ENCODE data around the gene PLEKHH1.
A peak's percentile ranks its signal among the peaks of the same experiment; 100 is the strongest.

Gene PLEKHH1

DNA sequence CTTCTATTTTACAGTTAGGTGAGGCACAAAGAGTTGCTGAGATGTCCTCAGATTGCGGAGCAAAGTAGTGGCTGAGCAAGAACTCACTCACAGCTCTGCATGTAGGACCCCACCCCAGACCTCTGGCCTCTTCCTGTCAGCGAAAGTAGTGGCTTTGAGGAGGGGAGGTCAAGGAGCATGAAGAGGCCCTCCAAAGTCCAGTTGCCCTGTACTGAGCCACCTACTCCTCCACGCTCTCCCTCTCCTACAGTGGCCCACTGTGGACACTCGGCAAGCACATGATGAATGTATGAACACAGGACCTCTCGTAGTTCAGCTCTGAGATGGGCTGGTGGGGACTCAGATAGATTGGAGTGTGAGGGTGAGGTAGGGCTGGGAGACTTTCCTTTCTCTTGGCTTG is 5.3 kb upstream of the PLEKHH1 start:
- no peak for DNase-seq
- no peak overlapping the region for H3K27ac ChIP-seq
- H3K36me3 ChIP-seq (replicated peaks) = no peaks in the 10 kb centered on the region
- H3K27me3 ChIP-seq (replicated peaks) = peaks cover 13% of the 10 kb centered on the region
- in situ Hi-C loops (cut with HindIII; ENCODE audit: low pct_ligation_motif_present, low sequenced_read_pairs) = no loop called here
- TF ChIP-seq, protein P1, sequence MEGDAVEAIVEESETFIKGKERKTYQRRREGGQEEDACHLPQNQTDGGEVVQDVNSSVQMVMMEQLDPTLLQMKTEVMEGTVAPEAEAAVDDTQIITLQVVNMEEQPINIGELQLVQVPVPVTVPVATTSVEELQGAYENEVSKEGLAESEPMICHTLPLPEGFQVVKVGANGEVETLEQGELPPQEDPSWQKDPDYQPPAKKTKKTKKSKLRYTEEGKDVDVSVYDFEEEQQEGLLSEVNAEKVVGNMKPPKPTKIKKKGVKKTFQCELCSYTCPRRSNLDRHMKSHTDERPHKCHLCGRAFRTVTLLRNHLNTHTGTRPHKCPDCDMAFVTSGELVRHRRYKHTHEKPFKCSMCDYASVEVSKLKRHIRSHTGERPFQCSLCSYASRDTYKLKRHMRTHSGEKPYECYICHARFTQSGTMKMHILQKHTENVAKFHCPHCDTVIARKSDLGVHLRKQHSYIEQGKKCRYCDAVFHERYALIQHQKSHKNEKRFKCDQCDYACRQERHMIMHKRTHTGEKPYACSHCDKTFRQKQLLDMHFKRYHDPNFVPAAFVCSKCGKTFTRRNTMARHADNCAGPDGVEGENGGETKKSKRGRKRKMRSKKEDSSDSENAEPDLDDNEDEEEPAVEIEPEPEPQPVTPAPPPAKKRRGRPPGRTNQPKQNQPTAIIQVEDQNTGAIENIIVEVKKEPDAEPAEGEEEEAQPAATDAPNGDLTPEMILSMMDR (IDR thresholded peaks at IDR 0.05; ENCODE audit: low read depth, low read length, missing control alignments) = no peak
- no peak overlapping the region for H3K4me3 ChIP-seq (ENCODE audit: low read depth, low read length)

DNA sequence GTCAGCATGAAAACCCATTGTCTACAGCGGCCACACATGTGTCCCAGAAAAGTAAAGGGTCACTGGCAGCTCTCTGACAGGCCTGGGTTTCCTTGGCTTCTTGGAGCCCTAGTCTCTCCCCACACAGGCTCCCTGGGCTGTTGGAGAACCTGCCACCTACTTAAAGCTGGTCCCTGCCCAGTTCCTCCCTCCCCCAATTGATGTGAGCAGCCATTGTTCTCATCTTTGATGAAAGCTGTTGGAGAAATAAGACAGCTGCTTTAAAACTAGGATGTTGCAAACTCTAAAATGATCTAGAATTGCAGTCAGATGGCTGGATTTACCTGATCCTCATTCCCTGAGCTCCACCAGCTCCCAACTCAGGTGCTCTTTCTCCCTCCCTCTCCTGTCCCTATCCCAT is 4.8 kb upstream of the PLEKHH1 start:
- H3K4me3 ChIP-seq (ENCODE audit: low read depth, low read length) = no peak overlapping the region
- TF ChIP-seq, protein P1 (IDR thresholded peaks at IDR 0.05; ENCODE audit: low read depth, low read length, missing control alignments) = no peak
- no peak overlapping the region for H3K27ac ChIP-seq
- no peaks in the 10 kb centered on the region for H3K36me3 ChIP-seq (replicated peaks)
- no peak for DNase-seq
- peaks cover 11% of the 10 kb centered on the region for H3K27me3 ChIP-seq (replicated peaks)
- in situ Hi-C loops (cut with HindIII; ENCODE audit: low pct_ligation_motif_present, low sequenced_read_pairs) = no loop called here

- Histone ChIP-seq H3K27me3 (replicated peaks) (peaks cover 3% of the 10 kb centered on the region), H3K4me3 (ENCODE audit: low read depth, low read length) (no peak overlapping the region), H3K27ac (no peak overlapping the region), H3K36me3 (replicated peaks) (no peaks in the 10 kb centered on the region)
- DNase-seq = no peak
- TF ChIP-seq, protein P1 (IDR thresholded peaks at IDR 0.05; ENCODE audit: low read depth, low read length, missing control alignments) = no peak
- in situ Hi-C loops (cut with HindIII; ENCODE audit: low pct_ligation_motif_present, low sequenced_read_pairs) = no loop called here
Observed at GRCh38 chr14:67529947-67530935, 2.8 kb upstream of the PLEKHH1 start.

DNA sequence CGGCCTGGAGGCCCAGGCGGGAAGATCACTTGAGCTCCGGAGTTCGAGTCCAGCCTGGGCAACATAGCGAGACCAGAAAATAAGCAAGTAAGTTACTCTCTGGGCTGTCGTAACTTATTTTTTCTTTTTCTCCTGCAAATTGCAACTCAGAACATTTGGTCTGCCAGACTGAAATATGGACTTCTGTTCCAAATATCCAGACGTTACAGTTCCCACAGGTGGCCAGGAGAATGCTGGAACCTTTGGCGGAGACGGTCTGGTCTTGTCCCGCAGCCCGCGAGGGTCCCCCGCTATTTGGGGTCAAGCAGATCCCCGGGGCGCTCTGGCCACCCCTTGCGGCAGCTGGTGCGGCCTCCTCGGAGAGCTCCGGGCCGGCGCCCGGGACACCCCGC is 488 bp upstream of the PLEKHH1 start:
- Histone ChIP-seq H3K27me3 (replicated peaks) (peaks cover 3% of the 10 kb centered on the region), H3K4me3 (ENCODE audit: low read depth, low read length) (peak overlapping the region; percentile 55), H3K36me3 (replicated peaks) (no peaks in the 10 kb centered on the region), H3K27ac (no peak overlapping the region)
- in situ Hi-C loops (cut with HindIII; ENCODE audit: low pct_ligation_motif_present, low sequenced_read_pairs) = no loop called here
- DNase-seq = no peak
- TF ChIP-seq, protein P1 (IDR thresholded peaks at IDR 0.05; ENCODE audit: low read depth, low read length, missing control alignments) = no peak

DNA sequence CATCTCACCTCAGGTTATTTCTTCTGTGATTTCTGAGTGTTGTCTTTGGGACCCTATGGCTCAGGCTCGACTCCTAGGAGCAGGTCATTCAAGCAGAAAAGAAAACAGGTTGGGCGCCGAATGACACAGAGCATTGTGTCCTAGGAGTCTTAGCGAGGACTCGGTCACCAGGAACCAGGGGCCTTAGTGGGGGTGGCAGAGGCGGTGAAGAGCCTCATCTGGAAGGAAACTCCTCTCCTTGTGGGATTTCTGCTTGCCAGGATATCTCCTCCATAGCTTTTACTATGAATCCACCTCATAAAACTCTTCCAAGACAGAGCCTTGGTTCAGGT is 630 bp downstream of the PLEKHH1 start:
- Histone ChIP-seq H3K27ac (no peak overlapping the region), H3K4me3 (ENCODE audit: low read depth, low read length) (peak overlapping the region; percentile 55), H3K36me3 (replicated peaks) (no peaks in the 10 kb centered on the region), H3K27me3 (replicated peaks) (peaks cover 3% of the 10 kb centered on the region)
- in situ Hi-C loops (cut with HindIII; ENCODE audit: low pct_ligation_motif_present, low sequenced_read_pairs) = no loop called here
- TF ChIP-seq, protein P1 (IDR thresholded peaks at IDR 0.05; ENCODE audit: low read depth, low read length, missing control alignments) = no peak
- DNase-seq = no peak

All from brain microvascular endothelial cell (primary cell).